H1 (cell line): ENCODE data around the gene CCNH. TPM values are rescaled to one million over a fixed set of nuclear protein-coding genes. Genes with fewer than 3 reads are reported as not detected.

Experiments
- CTCF ChIA-PET: fragments of 300-600 bp; sonication (Branson Sonifier 250); formaldehyde crosslinking; loops from one replicate; lab custom pipeline; 2021; ENCODE audit not compliant: partially characterized antibody; lab: Charles Lee
- POLR2A ChIA-PET: fragments of 300-600 bp; sonication (Branson Sonifier 250); formaldehyde crosslinking; loops from one replicate; lab custom pipeline; 2021; ENCODE audit warnings: inconsistent platforms; ENCODE audit not compliant: partially characterized antibody; lab: Charles Lee
- DNase-seq, 2 experiments: peaks; one replicate each; pipeline versions ENCODE4 v3.0.0 to v3.0.0-alpha.2; 2010 to 2022; ENCODE audit warnings: low spot score in 2 of 2, low read depth in 1 of 2, mixed read lengths in 1 of 2
- FAIRE-seq: peaks from 2 replicates; lab custom pipeline; 2011; peaks lifted over from hg19 to GRCh38; lab: Jason Lieb, UNC
- H2AFZ ChIP-seq: 2 replicates; pipeline ENCODE4 v1.8.1; 2012; ENCODE audit warnings: low read length, inconsistent platforms
- H2AK5ac ChIP-seq: 2 replicates; pipeline ENCODE4 v1.6.1; 2013; ENCODE audit warnings: low read depth, low read length
- H2BK120ac ChIP-seq: replicated peaks from 2 replicates; pipeline ENCODE3; 2013; ENCODE audit warnings: low read depth, low read length, inconsistent platforms
- H2BK12ac ChIP-seq: 2 replicates; pipeline ENCODE4 v1.6.1; 2013; ENCODE audit warnings: low read depth, low read length
- H2BK15ac ChIP-seq: 2 replicates; pipeline ENCODE4 v1.6.1; 2013; ENCODE audit warnings: low read length
- H2BK20ac ChIP-seq: 2 replicates; pipeline ENCODE4 v1.6.1; 2013; ENCODE audit warnings: low read length
- H2BK5ac ChIP-seq: 2 replicates; pipeline ENCODE4 v1.6.1; 2013; ENCODE audit warnings: low read depth, low read length
- H3K14ac ChIP-seq: 2 replicates; pipeline ENCODE4 v1.6.1; 2013; ENCODE audit warnings: inconsistent platforms; ENCODE audit not compliant: insufficient read length
- H3K18ac ChIP-seq: 2 replicates; pipeline ENCODE4 v1.6.1; 2013; ENCODE audit warnings: low read length; ENCODE audit errors: extremely low read depth
- H3K23ac ChIP-seq: 2 replicates; pipeline ENCODE4 v1.6.1; 2013; ENCODE audit warnings: inconsistent platforms; ENCODE audit not compliant: insufficient read length
- H3K23me2 ChIP-seq: 2 replicates; pipeline ENCODE4 v1.6.1; 2013; ENCODE audit warnings: low read depth, low read length
- H3K27ac ChIP-seq: 2 replicates; pipeline ENCODE4 v1.6.1; 2011; ENCODE audit warnings: low read depth, low read length, inconsistent platforms
- H3K27me3 ChIP-seq, 4 experiments: replicated peaks in 1 of 4; 1 replicate in 1 of 4; 2 replicates in 3 of 4; pipeline versions ENCODE4 v1.6.1 to v1.8.1; 2011 to 2013; ENCODE audit warnings: low read length in 3 of 4, mild to moderate bottlenecking in 3 of 4, inconsistent platforms in 2 of 4, mixed read lengths in 2 of 4, moderate library complexity in 1 of 4; ENCODE audit not compliant: control insufficient read depth in 3 of 4, insufficient read depth in 3 of 4; ENCODE audit errors: extremely low read depth in 1 of 4
- H3K36me3 ChIP-seq, 4 experiments: 2 replicates each; pipeline versions ENCODE4 v1.6.1 to v1.8.1; 2011 to 2013; ENCODE audit warnings: mild to moderate bottlenecking in 4 of 4, low read length in 3 of 4, moderate library complexity in 2 of 4, control low read depth in 1 of 4, inconsistent platforms in 1 of 4; ENCODE audit not compliant: insufficient read depth in 4 of 4, control insufficient read depth in 2 of 4
- H3K4ac ChIP-seq: replicated peaks from 2 replicates; pipeline ENCODE3; 2013; ENCODE audit warnings: low read length, low read depth, mixed read lengths, inconsistent platforms; ENCODE audit not compliant: insufficient read length
- H3K4me1 ChIP-seq, 4 experiments: replicated peaks in 1 of 4; 1 replicate in 1 of 4; 2 replicates in 3 of 4; pipeline versions ENCODE4 v1.6.1 to v1.8.1; 2011 to 2013; ENCODE audit warnings: low read length in 3 of 4, inconsistent platforms in 2 of 4, mixed read lengths in 1 of 4; ENCODE audit not compliant: insufficient read depth in 4 of 4, control insufficient read depth in 3 of 4
- H3K4me2 ChIP-seq, 2 experiments: 2 replicates each; pipeline versions ENCODE4 v1.6.1 to v1.8.1; 2011 to 2013; ENCODE audit warnings: low read depth in 2 of 2, low read length in 2 of 2, control low read depth in 1 of 2, inconsistent platforms in 1 of 2, mild to moderate bottlenecking in 1 of 2; ENCODE audit not compliant: insufficient read depth in 1 of 2
- H3K4me3 ChIP-seq, 4 experiments: fragments of 200-600, 300-600 bp in 1 of 4; sonication (generic), shearing (Covaris generic), sonication (Bioruptor Twin) in 1 of 4; 2 replicates each; pipeline versions ENCODE4 v1.5.1 to v1.8.1; 2011 to 2016; ENCODE audit warnings: low read length in 4 of 4, low read depth in 3 of 4, control low read depth in 2 of 4, inconsistent platforms in 2 of 4, mild to moderate bottlenecking in 2 of 4, mixed read lengths in 1 of 4, moderate library complexity in 1 of 4; ENCODE audit not compliant: insufficient read depth in 2 of 4; ENCODE audit errors: extremely low read depth in 1 of 4
- H3K56ac ChIP-seq: replicated peaks from 2 replicates; pipeline ENCODE3; 2013; ENCODE audit warnings: low read depth, mild to moderate bottlenecking, mixed read lengths, low read length, inconsistent platforms; ENCODE audit not compliant: insufficient read length
- H3K79me1 ChIP-seq: 2 replicates; pipeline ENCODE4 v1.6.1; 2013; ENCODE audit warnings: low read depth, low read length, control low read depth
- H3K79me2 ChIP-seq, 2 experiments: 2 replicates each; pipeline versions ENCODE4 v1.6.1 to v1.8.1; 2012 to 2013; ENCODE audit warnings: low read length in 2 of 2, mild to moderate bottlenecking in 2 of 2, inconsistent platforms in 1 of 2; ENCODE audit not compliant: insufficient read depth in 2 of 2, control insufficient read depth in 1 of 2
- H3K9ac ChIP-seq, 4 experiments: replicated peaks in 1 of 4; 1 replicate in 1 of 4; 2 replicates in 3 of 4; pipeline versions ENCODE4 v1.6.1 to v1.8.1; 2011 to 2013; ENCODE audit warnings: low read depth in 3 of 4, low read length in 3 of 4, control low read depth in 2 of 4, mild to moderate bottlenecking in 2 of 4, moderate library complexity in 2 of 4, inconsistent platforms in 1 of 4; ENCODE audit errors: extremely low read depth in 1 of 4
- H3K9me3 ChIP-seq, 2 experiments: 2 replicates each; pipeline versions ENCODE4 v1.6.1 to v1.8.1; 2012 to 2013; ENCODE audit warnings: mild to moderate bottlenecking in 2 of 2, moderate library complexity in 2 of 2, control low read depth in 1 of 2, inconsistent platforms in 1 of 2, low read depth in 1 of 2, low read length in 1 of 2, mixed read lengths in 1 of 2; ENCODE audit not compliant: insufficient read depth in 2 of 2
- H4K20me1 ChIP-seq, 2 experiments: replicated peaks in 1 of 2; 2 replicates each; pipeline versions ENCODE3 to v1.8.1; 2011 to 2013; ENCODE audit warnings: inconsistent platforms in 2 of 2, low read length in 2 of 2, mild to moderate bottlenecking in 1 of 2; ENCODE audit not compliant: insufficient read depth in 2 of 2, control insufficient read depth in 1 of 2
- H4K5ac ChIP-seq: 2 replicates; pipeline ENCODE4 v1.6.1; 2013; ENCODE audit warnings: low read length, low read depth, mixed read lengths, inconsistent platforms; ENCODE audit not compliant: insufficient read length
- H4K8ac ChIP-seq: 2 replicates; pipeline ENCODE4 v1.8.0; 2013; ENCODE audit warnings: mild to moderate bottlenecking, moderate library complexity, low read length, inconsistent platforms; ENCODE audit not compliant: insufficient read depth; ENCODE audit errors: extremely low read depth
- H4K91ac ChIP-seq: replicated peaks from 2 replicates; pipeline ENCODE3; 2013; ENCODE audit warnings: low read length, mixed read lengths, inconsistent platforms; ENCODE audit not compliant: insufficient read length
- ATF3 ChIP-seq: IDR thresholded peaks from 2 replicates; pipeline ENCODE4 v1.6.1; 2011; ENCODE audit warnings: low read depth, mild to moderate bottlenecking, low read length; ENCODE audit not compliant: insufficient read depth
- CHD1 ChIP-seq: IDR thresholded peaks from 2 replicates; pipeline ENCODE4 v1.6.1; 2012; ENCODE audit warnings: low read depth, low read length, improper control_type of control experiment
- CHD2 ChIP-seq: IDR thresholded peaks from 2 replicates; pipeline ENCODE4 v1.6.1; 2012; ENCODE audit warnings: low read length, improper control_type of control experiment
- HDAC2 ChIP-seq, 2 experiments: fragments of 300-600 bp in 1 of 2; sonication (generic) in 1 of 2; IDR thresholded peaks; 2 replicates each; pipeline ENCODE4 v1.6.1; 2011 to 2012; ENCODE audit warnings: low read depth in 2 of 2, low read length in 2 of 2, mild to moderate bottlenecking in 2 of 2, moderate library complexity in 2 of 2, borderline replicate concordance in 1 of 2, inconsistent platforms in 1 of 2
- polyA plus RNA-seq, 7 experiments: library from polyadenylated mRNA; depleted of rRNA in 3 of 7; stranded (reverse) in 5 of 7; unstranded in 2 of 7; fragments of >200 nt in 5 of 7; fragments of 200-250 nt in 2 of 7; gene quantifications; 1 replicate in 5 of 7; 2 replicates in 1 of 7; 4 replicates in 1 of 7; pipeline versions ENCODE4 v1.2.1 to v1.2.3, GENCODE V29; 2011 to 2013; ENCODE audit warnings: missing spikeins in 2 of 7, mixed read lengths in 2 of 7
- total RNA-seq: library from RNA; stranded (reverse); fragmentation: NEBNext Ultra II Directional; extraction: Animal tissue kit (Norgen Biotek cat#: 25700); gene quantifications from 2 replicates; pipeline ENCODE4 v1.2.1, GENCODE V29; 2021

CCNH gene
- total and polyA plus RNA-seq, 2 of the 8 experiments (the other 6 are each of a cell fraction or from before 2014, with no cell fraction given), result 38.2 to 41.8 TPM

- Histone ChIP-seq H3K14ac (no peak overlapping the region), H2AK5ac (no peak overlapping the region), H3K9ac (no peak overlapping the region), H3K18ac (no peak overlapping the region), H2AFZ (no peak overlapping the region), H4K91ac (no peak overlapping the region), H3K79me2 (no peaks in the 10 kb centered on the region), H3K79me1 (no peaks in the 10 kb centered on the region), H3K4me2 (no peak overlapping the region), H3K27ac (no peak overlapping the region), H2BK5ac (no peak overlapping the region), H2BK120ac (no peak overlapping the region), H4K20me1 (no peaks in the 10 kb centered on the region), H2BK20ac (no peak overlapping the region), H2BK15ac (no peak overlapping the region), H3K36me3 (no peaks in the 10 kb centered on the region), H3K23ac (no peak overlapping the region), H3K27me3 (peaks cover 0 to 1% (median 0%) of the 10 kb centered on the region in 4 experiments; a peak in 1 of 7 replicates), H2BK12ac (no peak overlapping the region), H3K56ac (no peak overlapping the region), H3K4ac (no peak overlapping the region), H4K8ac (no peak overlapping the region), H4K5ac (no peak overlapping the region), H3K4me1 (no peaks in the 10 kb centered on the region), H3K23me2 (peaks cover 2% of the 10 kb centered on the region; the same call in 1 of the 2 replicates), H3K4me3 (no peak overlapping the region), H3K9me3 (no peaks in the 10 kb centered on the region)
- POLR2A ChIA-PET, result no interaction called here
- DNase-seq (no peak), FAIRE-seq (no peak)
- TF ChIP-seq CHD2 (no peak), HDAC2 (IDR thresholded peaks at IDR 0.05; ENCODE audit: borderline replicate concordance in 1 of 2, low read depth in 2 of 2, low read length in 2 of 2) (no peak), ATF3 (no peak), CHD1 (no peak)
- CTCF ChIA-PET, result no interaction called here
Observed at GRCh38 chr5:87430863-87431457, 18.2 kb upstream of the CCNH start.
